ENCODE measurements around the gene AGAP1. TPM values are rescaled to one million over a fixed set of nuclear protein-coding genes. Genes with fewer than 3 reads are reported as not detected.

AGAP1 gene
- total RNA-seq, 1 donor from 2014 or later, result 39.0 TPM

- H3K4me3 Mint-ChIP-seq (ENCODE audit: unreplicated experiment), result no peak overlapping the region
- no peak overlapping the region for H3K27ac Mint-ChIP-seq (ENCODE audit: unreplicated experiment)
- DNase-seq (ENCODE audit: low spot score), result no peak
- no peaks in the 10 kb centered on the region for H3K36me3 Mint-ChIP-seq (ENCODE audit: low read depth)
- H3K4me1 Mint-ChIP-seq (ENCODE audit: low read depth), result peaks cover 1% of the 10 kb centered on the region
- H3K9me3 Mint-ChIP-seq (ENCODE audit: low read depth), result no peaks in the 10 kb centered on the region
- H3K27me3 Mint-ChIP-seq (ENCODE audit: low read depth), result no peaks in the 10 kb centered on the region
- TF ChIP-seq CTCF (IDR thresholded peaks at IDR 0.05), result no peak
Observed at GRCh38 chr2:236113425-236113824, 619.6 kb downstream of the AGAP1 start.

- Mint-ChIP-seq H3K27me3 (ENCODE audit: low read depth) (no peaks in the 10 kb centered on the region), H3K9me3 (ENCODE audit: low read depth) (no peaks in the 10 kb centered on the region), H3K27ac (ENCODE audit: unreplicated experiment) (no peak overlapping the region), H3K4me3 (ENCODE audit: unreplicated experiment) (no peak overlapping the region), H3K4me1 (ENCODE audit: low read depth) (no peaks in the 10 kb centered on the region), H3K36me3 (ENCODE audit: low read depth) (no peaks in the 10 kb centered on the region)
- no peak for DNase-seq (ENCODE audit: low spot score)
- TF ChIP-seq CTCF (IDR thresholded peaks at IDR 0.05), result no peak
Observed at GRCh38 chr2:236113948-236114347, 620.1 kb downstream of the AGAP1 start.

GRCh38 chr2:236114959-236115358 is 621.1 kb downstream of the AGAP1 start:
- no peaks in the 10 kb centered on the region for H3K36me3 Mint-ChIP-seq (ENCODE audit: low read depth)
- no peak overlapping the region for H3K4me3 Mint-ChIP-seq (ENCODE audit: unreplicated experiment)
- no peak for DNase-seq (ENCODE audit: low spot score)
- H3K27ac Mint-ChIP-seq (ENCODE audit: unreplicated experiment), result no peak overlapping the region
- no peaks in the 10 kb centered on the region for H3K4me1 Mint-ChIP-seq (ENCODE audit: low read depth)
- H3K9me3 Mint-ChIP-seq (ENCODE audit: low read depth), result no peaks in the 10 kb centered on the region
- no peaks in the 10 kb centered on the region for H3K27me3 Mint-ChIP-seq (ENCODE audit: low read depth)
- TF ChIP-seq CTCF (IDR thresholded peaks at IDR 0.05), result no peak

- Mint-ChIP-seq H3K27me3 (ENCODE audit: low read depth) (no peaks in the 10 kb centered on the region), H3K36me3 (ENCODE audit: low read depth) (no peaks in the 10 kb centered on the region), H3K4me3 (ENCODE audit: unreplicated experiment) (no peak overlapping the region), H3K27ac (ENCODE audit: unreplicated experiment) (no peak overlapping the region), H3K4me1 (ENCODE audit: low read depth) (no peaks in the 10 kb centered on the region), H3K9me3 (ENCODE audit: low read depth) (no peaks in the 10 kb centered on the region)
- no peak for TF ChIP-seq CTCF (IDR thresholded peaks at IDR 0.05)
- DNase-seq (ENCODE audit: low spot score), result no peak
Observed at GRCh38 chr2:236117401-236117800, 623.6 kb downstream of the AGAP1 start.

GRCh38 chr2:236117861-236118269 is 624.0 kb downstream of the AGAP1 start:
- Mint-ChIP-seq H3K27ac (ENCODE audit: unreplicated experiment) (no peak overlapping the region), H3K4me1 (ENCODE audit: low read depth) (no peaks in the 10 kb centered on the region), H3K36me3 (ENCODE audit: low read depth) (no peaks in the 10 kb centered on the region), H3K4me3 (ENCODE audit: unreplicated experiment) (no peak overlapping the region), H3K9me3 (ENCODE audit: low read depth) (no peaks in the 10 kb centered on the region), H3K27me3 (ENCODE audit: low read depth) (no peaks in the 10 kb centered on the region)
- TF ChIP-seq CTCF (IDR thresholded peaks at IDR 0.05), result no peak
- DNase-seq (ENCODE audit: low spot score), result no peak
